Measurements from ENCODE around the gene SORBS1. TPM values are rescaled to one million over a fixed set of nuclear protein-coding genes. Genes with fewer than 3 reads are reported as not detected.

The SORBS1 gene
- total and polyA plus RNA-seq, 2 of the 13 experiments (the other 11 are each of a cell fraction or from before 2014, with no cell fraction given) = 16.8 to 39.8 TPM

- in situ Hi-C loops (cut with HindIII; ENCODE audit: extremely low pct_ligation_motif_present, low pct_unique_long_range_greater_than_20kb) = no loop called here
- Histone ChIP-seq H3K4me3 (replicated peaks in 1 of 3; ENCODE audit: insufficient read depth in 1 of 3, low read depth in 2 of 3, low read length in 3 of 3) (no peak overlapping the region), H3K9me3 (ENCODE audit: low read length) (no peaks in the 10 kb centered on the region), H2AFZ (ENCODE audit: low read length) (no peak overlapping the region), H3K27me3 (ENCODE audit: control insufficient read depth in 1 of 2, insufficient read depth in 2 of 2, low read length in 2 of 2) (no peaks in the 10 kb centered on the region), H3K36me3 (replicated peaks in 1 of 2; ENCODE audit: control insufficient read depth in 1 of 2, insufficient read depth in 2 of 2, low read length in 2 of 2) (peaks cover 18 to 35% of the 10 kb centered on the region in 2 experiments; a peak in 4 of 5 replicates), H3K4me1 (ENCODE audit: insufficient read depth, low read length) (peaks cover 44% of the 10 kb centered on the region), H3K27ac (ENCODE audit: extremely low read length, insufficient read depth, low read length) (no peak overlapping the region), H3K9ac (ENCODE audit: insufficient read depth, low read depth, low read length) (no peak overlapping the region), H4K20me1 (ENCODE audit: insufficient read depth, low read length) (no peaks in the 10 kb centered on the region), H3K79me2 (ENCODE audit: insufficient read depth, low read length) (no peaks in the 10 kb centered on the region), H3K4me2 (ENCODE audit: low read depth, low read length) (no peak overlapping the region)
- ChIA-PET POLR2A (no interaction called here), CTCF (ENCODE audit: low intra/inter-chr PET ratio, low total read pairs) (no interaction called here)
- WGBS (ENCODE audit: low lambda C conversion rate) = 99% methylated on average over 6 of the region's 6 CpGs
- DNase-seq (ENCODE audit: low spot score) = no peak
- BruUV-seq (replicated peaks) = no TSS peak
- intact Hi-C loops (cut with micrococcal nuclease; ENCODE audit: unreplicated experiment) = no loop called here
- ATAC-seq = no peak
- FAIRE-seq = no peak
- TF ChIP-seq TOE1 (CRISPR knock-in tag; IDR thresholded peaks at IDR 0.05) = no peak
- no peak for TF ChIP-seq ZNF142 (CRISPR knock-in tag; IDR thresholded peaks at IDR 0.05)
- TF ChIP-seq ZSCAN22 (CRISPR knock-in tag; IDR thresholded peaks at IDR 0.05) = no peak
- no peak for TF ChIP-seq MIER2 (CRISPR knock-in tag; IDR thresholded peaks at IDR 0.05)
- no peak for TF ChIP-seq GPN1 (CRISPR knock-in tag; IDR thresholded peaks at IDR 0.05; ENCODE audit: borderline replicate concordance)
- no peak for TF ChIP-seq AKNA (CRISPR knock-in tag; IDR thresholded peaks at IDR 0.05; ENCODE audit: borderline replicate concordance)
- no peak for TF ChIP-seq TP53 (CRISPR knock-in tag; conservative IDR thresholded peaks at IDR 0.05)
- TF ChIP-seq CSRNP2 (CRISPR knock-in tag; conservative IDR thresholded peaks at IDR 0.05; ENCODE audit: low read depth) = no peak
- no peak for TF ChIP-seq MTERF4 (CRISPR knock-in tag; IDR thresholded peaks at IDR 0.05)
Measured at GRCh38 chr10:95359466-95359865, 201.7 kb downstream of the SORBS1 start.
